HG02852 (cell line): Measurements from ENCODE around the gene G2E3.

Source experiments
- ATAC-seq: cut with Tn5 transposase; IDR thresholded peaks from one replicate; pipeline ENCODE4 v1.9.1; 2021; ENCODE audit warnings: mild to moderate bottlenecking, moderate library complexity; ENCODE audit not compliant: unreplicated experiment

G2E3 gene

DNA sequence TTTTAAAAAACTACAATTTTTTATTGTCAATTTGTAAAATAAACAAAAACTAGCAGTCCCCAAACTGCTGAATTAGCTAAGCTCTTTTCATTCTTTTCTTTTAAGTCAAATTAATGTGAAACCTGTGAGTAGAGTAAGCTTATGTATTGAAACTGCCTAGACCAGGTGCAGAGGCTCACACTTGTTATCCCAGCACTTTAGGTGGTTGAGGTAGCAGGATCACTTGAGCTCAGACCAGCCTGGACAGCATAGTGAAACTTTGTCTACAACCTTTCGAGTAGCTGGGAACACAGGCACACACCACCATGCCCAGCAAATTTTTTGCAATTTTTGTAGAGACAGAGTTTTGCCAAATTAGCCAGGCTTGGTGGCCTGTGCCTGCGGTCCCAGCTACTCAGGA, 89.5 kb downstream of the G2E3 start:
- no peak for ATAC-seq

DNA sequence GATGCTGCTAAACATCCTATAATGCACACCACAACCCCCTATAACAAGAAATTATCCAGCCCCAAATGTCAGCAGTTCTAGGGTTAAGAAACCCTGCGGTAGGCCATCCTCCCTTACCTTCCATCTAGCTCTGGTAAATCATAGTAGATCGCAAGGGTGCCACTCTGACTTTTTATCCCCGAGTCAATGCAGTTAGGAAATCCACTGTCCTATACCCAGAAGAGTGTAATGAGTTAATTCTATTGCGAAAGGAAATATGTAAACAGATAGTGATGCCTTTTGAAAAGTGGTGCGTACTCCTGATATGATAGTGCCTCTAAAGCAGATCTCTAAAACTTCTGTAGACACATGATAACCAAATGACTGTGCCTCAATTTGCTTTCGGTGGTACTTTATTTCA, 93.0 kb downstream of the G2E3 start:
- no peak for ATAC-seq

GRCh38 chr14:30655124-30655523, 96.2 kb downstream of the G2E3 start:
- ATAC-seq: no peak

DNA sequence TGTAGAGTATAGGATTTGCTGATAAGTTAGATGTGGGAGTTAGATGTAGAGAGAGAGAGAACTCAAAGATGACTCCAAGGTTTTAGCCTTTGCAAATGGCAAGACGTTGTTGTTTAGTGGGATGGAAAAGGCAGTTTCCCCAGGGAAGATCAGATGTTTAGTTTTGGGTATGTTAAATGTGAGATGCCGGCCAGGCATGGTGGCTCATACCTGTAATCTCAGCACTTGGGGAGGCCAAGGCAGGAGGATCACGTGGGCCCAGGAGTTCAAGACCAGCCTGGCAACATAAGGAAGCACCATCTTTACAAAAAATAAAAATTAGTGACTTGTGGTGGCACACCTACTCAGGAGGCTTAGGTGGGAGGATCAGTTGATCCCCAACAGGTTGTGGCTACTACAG, 96.7 kb downstream of the G2E3 start:
- no peak for ATAC-seq

DNA sequence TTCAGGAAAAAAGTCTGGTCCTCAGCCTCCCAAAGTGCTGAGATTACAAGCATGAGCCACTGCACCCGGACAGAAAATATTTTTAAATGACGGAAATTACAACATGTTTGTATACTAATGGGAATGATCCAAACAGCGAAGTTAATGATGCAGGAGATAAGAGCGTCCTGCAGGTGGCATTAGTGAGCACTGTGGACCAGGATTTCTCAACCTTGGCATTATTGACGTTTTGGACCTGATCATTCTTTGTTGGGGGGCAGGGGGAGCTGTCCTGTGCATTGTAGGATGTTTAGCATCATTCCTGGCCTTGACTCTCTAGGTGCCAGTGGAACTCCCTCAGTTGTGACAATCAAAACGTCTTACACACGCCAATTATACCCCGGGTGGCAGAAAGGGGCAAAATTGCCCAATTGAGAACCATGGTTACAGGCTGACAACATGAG, 97.3 kb downstream of the G2E3 start:
- no peak for ATAC-seq

DNA sequence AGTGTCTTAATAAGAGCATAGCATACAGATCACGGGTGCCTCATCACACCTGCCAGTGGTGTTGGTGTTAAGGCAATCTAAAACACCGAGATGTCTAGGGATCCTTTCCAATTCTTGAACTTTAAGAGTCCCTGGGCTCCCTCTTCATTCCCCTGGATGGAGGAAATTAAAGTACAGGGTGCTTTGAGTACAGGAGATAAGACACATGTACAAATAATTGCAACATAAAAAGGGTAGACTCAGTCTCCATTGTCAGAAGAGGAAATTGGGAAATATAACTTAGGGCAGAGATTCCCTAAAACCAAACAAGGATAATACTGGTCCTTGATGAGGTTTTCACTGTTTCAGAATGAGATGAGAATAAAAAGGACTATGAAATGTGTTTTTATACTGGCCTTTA, 98.1 kb downstream of the G2E3 start:
- no peak for ATAC-seq

DNA sequence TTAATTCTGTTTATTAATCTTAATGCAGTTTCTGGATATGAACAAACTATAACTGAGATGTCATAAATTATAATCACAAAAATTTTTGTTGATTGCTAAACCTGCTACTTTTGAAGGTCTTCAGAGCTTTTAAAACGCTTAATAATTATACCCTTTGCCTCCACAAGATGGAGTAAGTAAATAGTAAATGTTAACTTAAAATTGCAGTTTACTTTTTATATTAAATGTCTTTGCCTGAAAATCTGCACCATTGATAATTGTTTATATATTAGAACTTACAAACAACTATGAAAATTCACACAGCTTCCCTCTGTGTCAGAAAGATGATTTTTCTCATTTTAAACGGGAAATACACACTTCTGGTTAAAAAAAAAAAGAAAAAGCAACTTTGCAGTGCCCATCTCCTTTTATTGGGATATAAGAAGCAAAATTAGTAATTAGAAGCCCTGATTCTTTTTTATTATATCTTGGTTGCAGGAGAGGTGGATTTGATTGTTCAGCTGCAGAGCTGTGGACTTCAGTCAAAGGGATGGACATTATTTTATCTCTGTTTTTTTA, 98.7 kb downstream of the G2E3 start:
- no peak for ATAC-seq

- no peak for ATAC-seq
These were observed 99.7 kb downstream of the G2E3 start for GRCh38 chr14:30658645-30659044.

DNA sequence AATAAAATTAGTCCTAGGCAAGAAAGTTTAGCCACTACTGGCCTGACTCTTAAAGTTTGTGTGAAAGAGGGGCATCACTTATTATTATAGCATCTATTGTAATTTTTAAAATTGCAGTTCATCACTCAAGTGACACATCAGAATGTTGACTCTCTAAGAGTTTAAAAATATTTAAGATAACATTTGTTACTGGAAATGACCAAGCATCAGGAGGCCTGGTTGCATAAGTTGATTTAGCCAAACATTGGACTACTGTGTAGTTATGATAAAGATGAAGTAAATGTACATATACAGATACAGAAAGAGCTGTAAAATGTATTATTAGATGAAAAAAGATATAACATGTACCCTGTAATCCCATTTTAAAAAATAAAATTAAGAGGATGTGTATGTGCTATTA, 110.6 kb downstream of the G2E3 start:
- no peak for ATAC-seq
